Measurements from ENCODE around the gene FAM222B.

DNA sequence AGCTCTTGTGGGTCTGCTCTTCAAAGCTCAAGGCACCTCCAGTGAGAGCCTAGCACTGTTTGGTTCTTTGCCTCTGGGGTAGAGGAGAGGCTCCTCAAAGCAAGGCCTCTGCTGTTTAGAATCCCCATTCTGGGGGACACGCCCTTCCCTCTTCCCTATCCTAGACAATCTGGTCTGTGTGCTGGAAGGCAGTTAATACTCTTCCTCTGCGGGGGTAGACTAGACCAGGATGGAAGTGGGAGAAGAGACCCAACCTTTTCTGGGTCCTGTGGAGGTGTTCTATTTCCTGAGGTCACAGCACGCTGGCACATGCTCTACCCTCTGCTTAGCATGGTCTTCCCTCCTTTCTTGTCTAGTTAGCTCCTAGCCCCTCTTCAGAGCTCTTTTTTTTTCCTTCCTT is 20.0 kb upstream of the FAM222B start:
- TF ChIP-seq EP300 (IDR thresholded peaks at IDR 0.05; ENCODE audit: low read depth) (no peak), CTCF (IDR thresholded peaks at IDR 0.05) (no peak), POLR2A (IDR thresholded peaks at IDR 0.05) (no peak), POLR2AphosphoS5 (IDR thresholded peaks at IDR 0.05) (no peak)
